Sigmoid colon (tissue), 7 donors: ENCODE results near the gene PRICKLE2. TPM values are rescaled to one million over a fixed set of nuclear protein-coding genes. Genes with fewer than 3 reads are reported as not detected.
A peak's percentile ranks its signal among the peaks of the same experiment; 100 is the strongest.

Experiments
- DNase-seq: peaks from one replicate; pipeline ENCODE4 v3.0.0-alpha.2; 2019
- H3K27ac ChIP-seq, 4 donors: fragments of 200-600 bp; sonication (generic); one replicate each; pipeline ENCODE4 v1.5.1; 2016 to 2019; ENCODE audit warnings: mild to moderate bottlenecking in 1 of 4
- H3K27me3 ChIP-seq, 3 donors: fragments of 200-600 bp; sonication (generic); one replicate each; pipeline ENCODE4 v1.5.1; 2019; ENCODE audit warnings: mild to moderate bottlenecking in 1 of 3
- H3K36me3 ChIP-seq, 4 donors: fragments of 200-600 bp; sonication (generic); one replicate each; pipeline ENCODE4 v1.5.1; 2016 to 2019
- H3K4me1 ChIP-seq, 4 donors: fragments of 200-600 bp; sonication (generic); one replicate each; pipeline ENCODE4 v1.5.1; 2017 to 2019
- H3K4me3 ChIP-seq, 4 donors: fragments of 200-600 bp; sonication (generic); one replicate each; pipeline ENCODE4 v1.5.1; 2017 to 2019; ENCODE audit warnings: mild to moderate bottlenecking in 2 of 4, moderate library complexity in 1 of 4
- H3K9me3 ChIP-seq, 4 donors: fragments of 200-600 bp in 3 of 4; sonication (generic) in 3 of 4; one replicate each; pipeline versions ENCODE4 v1.5.1 to v1.6.1; 2013 to 2019
- EP300 ChIP-seq, 4 donors: sonication (generic); formaldehyde crosslinking; IDR thresholded peaks; one replicate each; pipeline ENCODE4 v1.6.1; 2017; ENCODE audit warnings: antibody characterized with exemption in 4 of 4
- POLR2A ChIP-seq, 2 donors: fragments of 450-650 bp; IDR thresholded peaks; one replicate each; pipeline ENCODE4 v1.6.1; 2016; ENCODE audit warnings: antibody characterized with exemption in 2 of 2, mild to moderate bottlenecking in 2 of 2, moderate library complexity in 2 of 2
- POLR2AphosphoS5 ChIP-seq, 4 donors: sonication (generic); formaldehyde crosslinking; IDR thresholded peaks; one replicate each; pipeline ENCODE4 v1.6.1; 2017; ENCODE audit warnings: antibody characterized with exemption in 4 of 4
- WGBS, 2 donors: extraction: QIAGEN DNeasy Blood & Tissue Kit; methylation state at CpG; one replicate each; pipeline ENCODE4 v1.1.7; 2013; 5-methylcytosine and 5-hydroxymethylcytosine counted together
- intact Hi-C: fragments of 100-400 bp; cut with DNase I; formaldehyde crosslinking; loops from one replicate; pipeline ENCODE4 v1.15.1; 2023
- polyA plus RNA-seq, 3 donors: library from polyadenylated mRNA; stranded (reverse); fragments of 200-250 nt; gene quantifications; one replicate each; pipeline ENCODE4 v1.2.3, GENCODE V29; 2013
- total RNA-seq, 4 donors: library from RNA; depleted of rRNA; stranded (reverse); fragments of >200 nt; gene quantifications; one replicate each; pipeline ENCODE4 v1.1.0, GENCODE V29; 2016
- TF ChIP-seq, protein P1 (sequence below), 4 experiments: fragments of 450-650 bp in 3 of 4; fragments of 200-600 bp in 1 of 4; IDR thresholded peaks; one replicate each; pipeline ENCODE4 v1.5.1; 2016 to 2019; ENCODE audit warnings: antibody characterized with exemption in 4 of 4, mild to moderate bottlenecking in 3 of 4, moderate library complexity in 2 of 4
- donor health status: healthy with polysubstance abuse.
- donor health status: Bipolar disorder and iron deficiency.
- donor health status: healthy.

PRICKLE2 gene
- total and polyA plus RNA-seq, 7 donors: 0.69 to 96.7 (median 61.1) TPM

DNA sequence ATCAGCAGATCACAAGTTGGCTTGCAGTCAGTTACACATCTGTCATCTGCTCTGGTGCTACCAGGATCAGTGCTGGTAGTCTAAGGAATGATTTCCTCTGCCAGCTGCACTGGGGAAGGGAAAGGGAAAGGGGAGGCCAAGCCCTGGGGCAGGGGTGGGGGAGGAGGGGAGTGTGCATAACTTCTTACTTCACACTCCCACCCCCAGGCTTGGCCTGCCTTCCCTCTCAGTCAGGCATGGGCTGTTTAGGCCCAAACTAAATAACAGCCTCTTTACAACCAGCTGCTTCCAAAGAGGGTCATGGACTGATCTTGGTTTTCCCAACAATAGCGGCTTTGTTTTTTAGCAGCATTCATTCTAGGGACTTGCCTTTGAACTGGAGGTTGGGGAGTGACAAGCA is 115.8 kb downstream of the PRICKLE2 start:
- Histone ChIP-seq H3K36me3 (no peaks in the 10 kb centered on the region), H3K27ac (peak overlapping the region; percentile 19 to 43 (median 38)), H3K4me1 (peaks cover 0 to 80% (median 48%) of the 10 kb centered on the region in 4 donors), H3K9me3 (no peaks in the 10 kb centered on the region), H3K27me3 (no peaks in the 10 kb centered on the region), H3K4me3 (no peak overlapping the region)
- DNase-seq: peak; percentile 69
- 28 to 61% methylated on average over 1 of the region's 1 CpG for WGBS, 2 donors
- TF ChIP-seq, protein P1, sequence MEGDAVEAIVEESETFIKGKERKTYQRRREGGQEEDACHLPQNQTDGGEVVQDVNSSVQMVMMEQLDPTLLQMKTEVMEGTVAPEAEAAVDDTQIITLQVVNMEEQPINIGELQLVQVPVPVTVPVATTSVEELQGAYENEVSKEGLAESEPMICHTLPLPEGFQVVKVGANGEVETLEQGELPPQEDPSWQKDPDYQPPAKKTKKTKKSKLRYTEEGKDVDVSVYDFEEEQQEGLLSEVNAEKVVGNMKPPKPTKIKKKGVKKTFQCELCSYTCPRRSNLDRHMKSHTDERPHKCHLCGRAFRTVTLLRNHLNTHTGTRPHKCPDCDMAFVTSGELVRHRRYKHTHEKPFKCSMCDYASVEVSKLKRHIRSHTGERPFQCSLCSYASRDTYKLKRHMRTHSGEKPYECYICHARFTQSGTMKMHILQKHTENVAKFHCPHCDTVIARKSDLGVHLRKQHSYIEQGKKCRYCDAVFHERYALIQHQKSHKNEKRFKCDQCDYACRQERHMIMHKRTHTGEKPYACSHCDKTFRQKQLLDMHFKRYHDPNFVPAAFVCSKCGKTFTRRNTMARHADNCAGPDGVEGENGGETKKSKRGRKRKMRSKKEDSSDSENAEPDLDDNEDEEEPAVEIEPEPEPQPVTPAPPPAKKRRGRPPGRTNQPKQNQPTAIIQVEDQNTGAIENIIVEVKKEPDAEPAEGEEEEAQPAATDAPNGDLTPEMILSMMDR (IDR thresholded peaks at IDR 0.05): no peak
- TF ChIP-seq POLR2A (IDR thresholded peaks at IDR 0.05) (no peak), EP300 (IDR thresholded peaks at IDR 0.05) (no peak), POLR2AphosphoS5 (IDR thresholded peaks at IDR 0.05) (no peak)
- intact Hi-C loops: no loop called here

DNA sequence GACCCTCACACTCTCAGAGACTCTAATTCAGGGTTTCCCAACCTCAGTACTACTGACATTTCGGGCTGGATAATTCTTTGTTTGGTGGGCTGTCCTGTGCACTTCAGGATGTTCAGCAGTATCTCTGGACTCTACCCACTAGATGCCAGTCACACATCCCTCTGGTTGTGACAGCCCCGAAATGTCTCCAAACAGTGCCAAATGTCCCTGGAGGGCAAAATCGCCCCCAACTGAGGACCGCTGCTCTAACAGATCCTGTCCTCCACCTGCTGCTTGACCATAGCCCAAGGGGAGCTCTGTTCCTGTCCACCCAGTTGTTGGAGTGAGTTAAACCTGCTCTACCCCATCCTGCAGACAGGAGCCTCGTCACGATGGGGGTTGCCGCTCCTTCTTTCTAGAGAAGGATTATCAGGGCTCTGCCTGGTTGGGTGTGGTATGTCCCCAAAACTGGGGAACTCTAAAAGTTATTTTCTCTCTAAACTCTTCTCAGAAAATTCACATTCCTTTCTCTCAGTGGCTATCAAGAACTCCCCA is 116.4 kb downstream of the PRICKLE2 start:
- WGBS, 2 donors: 80 to 87% methylated on average over 7 of the region's 7 CpGs
- H3K4me3 ChIP-seq: no peak overlapping the region
- no peaks in the 10 kb centered on the region for H3K27me3 ChIP-seq
- H3K36me3 ChIP-seq: no peaks in the 10 kb centered on the region
- H3K4me1 ChIP-seq: peaks cover 0 to 81% (median 47%) of the 10 kb centered on the region in 4 donors
- intact Hi-C loops: no loop called here
- no peaks in the 10 kb centered on the region for H3K9me3 ChIP-seq
- DNase-seq: no peak
- no peak for TF ChIP-seq POLR2AphosphoS5 (IDR thresholded peaks at IDR 0.05)
- no peak for TF ChIP-seq EP300 (IDR thresholded peaks at IDR 0.05)
- TF ChIP-seq, protein P1 (IDR thresholded peaks at IDR 0.05): no peak
- peak overlapping the region; percentile 19 to 43 (median 38) for H3K27ac ChIP-seq

DNA sequence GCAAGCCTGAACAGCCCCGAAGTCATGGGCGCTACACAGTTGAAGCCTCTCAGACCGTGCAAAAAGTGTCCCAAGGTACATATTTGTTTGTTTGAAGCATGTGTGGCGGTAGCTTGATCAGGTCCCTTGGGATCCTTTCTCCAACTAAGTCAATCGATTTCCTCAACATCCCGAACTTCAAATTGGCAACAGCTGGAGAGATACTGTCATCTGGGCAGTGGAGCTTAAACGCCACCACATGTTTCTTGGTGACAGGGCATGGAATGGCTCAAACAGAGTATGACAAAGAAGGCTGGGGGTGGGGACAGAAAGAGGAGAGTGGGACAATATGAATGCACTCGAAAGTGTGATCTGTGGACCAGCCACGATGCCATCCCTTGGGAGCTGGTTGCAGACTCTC is 117.0 kb downstream of the PRICKLE2 start:
- 89 to 92% methylated on average over 9 of the region's 9 CpGs for WGBS, 2 donors
- Histone ChIP-seq H3K9me3 (no peaks in the 10 kb centered on the region), H3K27ac (no peak overlapping the region), H3K4me1 (peaks cover 0 to 74% (median 44%) of the 10 kb centered on the region in 4 donors), H3K4me3 (no peak overlapping the region), H3K27me3 (no peaks in the 10 kb centered on the region), H3K36me3 (no peaks in the 10 kb centered on the region)
- no peak for DNase-seq
- TF ChIP-seq POLR2A (IDR thresholded peaks at IDR 0.05): no peak
- TF ChIP-seq POLR2AphosphoS5 (IDR thresholded peaks at IDR 0.05): no peak
- TF ChIP-seq, protein P1 (IDR thresholded peaks at IDR 0.05): no peak
- no peak for TF ChIP-seq EP300 (IDR thresholded peaks at IDR 0.05)
- intact Hi-C loops: no loop called here

DNA sequence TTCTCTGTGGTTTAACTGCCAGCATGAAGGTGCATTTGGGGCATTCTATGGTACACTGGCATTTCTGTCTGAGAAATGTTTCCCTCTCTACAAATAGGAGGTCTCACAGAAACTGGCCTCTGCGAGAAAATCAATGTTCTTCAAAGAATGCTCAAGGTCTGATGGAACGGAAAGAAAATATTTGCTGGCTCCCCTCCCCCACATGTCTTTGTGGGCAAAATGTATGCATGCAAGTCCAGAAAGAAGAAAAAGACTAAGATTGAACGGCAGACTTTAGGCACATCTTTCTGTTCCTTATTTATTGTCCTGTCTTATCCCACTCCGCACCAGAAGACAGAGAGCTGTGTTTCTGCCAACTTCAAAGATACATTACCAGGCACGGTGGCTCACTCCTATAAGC is 118.1 kb downstream of the PRICKLE2 start:
- H3K4me3 ChIP-seq: no peak overlapping the region
- no peak for TF ChIP-seq POLR2AphosphoS5 (IDR thresholded peaks at IDR 0.05)
- H3K9me3 ChIP-seq: no peaks in the 10 kb centered on the region
- no peaks in the 10 kb centered on the region for H3K27me3 ChIP-seq
- no peak for DNase-seq
- H3K4me1 ChIP-seq: peaks cover 0 to 69% (median 41%) of the 10 kb centered on the region in 4 donors
- 84 to 91% methylated on average over 5 of the region's 5 CpGs for WGBS, 2 donors
- no peaks in the 10 kb centered on the region for H3K36me3 ChIP-seq
- intact Hi-C loops: no loop called here
- no peak overlapping the region for H3K27ac ChIP-seq

DNA sequence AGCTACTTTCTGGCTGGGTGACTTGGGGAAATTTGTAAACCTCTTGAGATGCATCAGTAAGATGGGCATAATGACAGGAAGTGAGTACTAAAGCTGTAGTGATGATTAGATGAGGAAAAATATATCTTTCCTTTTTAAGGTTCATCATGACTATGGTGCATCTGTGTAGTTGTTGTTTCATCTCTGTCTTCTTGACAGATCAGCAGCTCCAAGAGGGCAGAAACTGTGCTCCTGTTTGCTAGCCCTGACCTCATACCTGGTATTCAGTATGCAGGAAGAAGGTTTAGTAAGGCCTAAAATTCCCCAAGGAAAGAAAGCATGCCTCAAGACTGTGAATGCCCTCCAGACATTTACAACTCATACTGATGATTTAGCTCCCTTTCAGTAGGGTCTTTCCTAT is 119.5 kb downstream of the PRICKLE2 start:
- DNase-seq: no peak
- no peaks in the 10 kb centered on the region for H3K27me3 ChIP-seq
- H3K9me3 ChIP-seq: no peaks in the 10 kb centered on the region
- H3K36me3 ChIP-seq: no peaks in the 10 kb centered on the region
- TF ChIP-seq EP300 (IDR thresholded peaks at IDR 0.05) (no peak), POLR2AphosphoS5 (IDR thresholded peaks at IDR 0.05) (no peak), POLR2A (IDR thresholded peaks at IDR 0.05) (no peak)
- TF ChIP-seq, protein P1 (IDR thresholded peaks at IDR 0.05): no peak
- no peak overlapping the region for H3K4me3 ChIP-seq
- peaks cover 0 to 61% (median 41%) of the 10 kb centered on the region in 4 donors for H3K4me1 ChIP-seq
- intact Hi-C loops: no loop called here
- H3K27ac ChIP-seq: no peak overlapping the region
